Right atrium auricular region (tissue), 2 donors: Measurements from ENCODE around the gene RFESD. TPM values are rescaled to one million over a fixed set of nuclear protein-coding genes. Genes with fewer than 3 reads are reported as not detected.

Experiments
- DNase-seq: peaks from one replicate; pipeline ENCODE4 v3.0.0-alpha.2; 2019; ENCODE audit warnings: low spot score
- H3K27ac ChIP-seq, 2 donors: fragments of 200-600 bp; sonication (generic); 1 replicate in 1 of 2; 2 replicates in 1 of 2; pipeline ENCODE4 v1.5.1; 2016 to 2019
- H3K27me3 ChIP-seq, 2 donors: fragments of 200-600 bp; sonication (generic); one replicate each; pipeline versions ENCODE4 v1.5.1 to v1.6.0; 2017 to 2019
- H3K36me3 ChIP-seq: fragments of 200-600 bp; sonication (generic); one replicate; pipeline ENCODE4 v1.5.1; 2016
- H3K4me1 ChIP-seq, 2 donors: fragments of 200-600 bp; sonication (generic); one replicate each; pipeline versions ENCODE4 v1.5.1 to v1.6.0; 2017 to 2019
- H3K4me3 ChIP-seq, 2 donors: fragments of 200-600 bp; sonication (generic); 1 replicate in 1 of 2; 2 replicates in 1 of 2; pipeline ENCODE4 v1.5.1; 2017 to 2019; ENCODE audit warnings: mild to moderate bottlenecking in 1 of 2, moderate library complexity in 1 of 2
- H3K9me3 ChIP-seq, 2 donors: fragments of 200-600 bp; sonication (generic); one replicate each; pipeline ENCODE4 v1.5.1; 2019
- CTCF ChIP-seq, 2 donors: fragments of 200-600 bp; sonication (generic); IDR thresholded peaks; one replicate each; pipeline ENCODE4 v1.5.1; 2019; ENCODE audit warnings: antibody characterized with exemption in 2 of 2
- total RNA-seq, 2 donors: library from RNA; depleted of rRNA; stranded (reverse); fragments of >200 nt; gene quantifications; one replicate each; pipeline ENCODE4 v1.1.0, GENCODE V29; 2016

Gene RFESD
- total RNA-seq, 2 donors from 2014 or later = 1.9 to 2.5 TPM

GRCh38 chr5:95623706-95624105 is 22.9 kb upstream of the RFESD start:
- peaks cover 0 to 16% of the 10 kb centered on the region in 2 donors for H3K4me1 ChIP-seq
- DNase-seq = no peak
- H3K4me3 ChIP-seq = no peak overlapping the region
- no peaks in the 10 kb centered on the region for H3K9me3 ChIP-seq
- no peaks in the 10 kb centered on the region for H3K27me3 ChIP-seq
- no peaks in the 10 kb centered on the region for H3K36me3 ChIP-seq
- H3K27ac ChIP-seq = no peak overlapping the region
- no peak for TF ChIP-seq CTCF (IDR thresholded peaks at IDR 0.05)

- no peak overlapping the region for H3K27ac ChIP-seq
- no peak overlapping the region for H3K4me3 ChIP-seq
- H3K9me3 ChIP-seq = no peaks in the 10 kb centered on the region
- no peak for DNase-seq
- peaks cover 0 to 16% of the 10 kb centered on the region in 2 donors for H3K4me1 ChIP-seq
- no peaks in the 10 kb centered on the region for H3K36me3 ChIP-seq
- H3K27me3 ChIP-seq = no peaks in the 10 kb centered on the region
- no peak for TF ChIP-seq CTCF (IDR thresholded peaks at IDR 0.05)
Observed at GRCh38 chr5:95624368-95624767, 22.2 kb upstream of the RFESD start.

- no peak overlapping the region for H3K4me3 ChIP-seq
- no peak for TF ChIP-seq CTCF (IDR thresholded peaks at IDR 0.05)
- H3K27me3 ChIP-seq = no peaks in the 10 kb centered on the region
- DNase-seq = no peak
- no peak overlapping the region for H3K27ac ChIP-seq
- no peaks in the 10 kb centered on the region for H3K9me3 ChIP-seq
- no peaks in the 10 kb centered on the region for H3K36me3 ChIP-seq
- H3K4me1 ChIP-seq = peaks cover 0 to 6% of the 10 kb centered on the region in 2 donors
Observed at GRCh38 chr5:95626701-95627100, 19.9 kb upstream of the RFESD start.

- no peaks in the 10 kb centered on the region for H3K27me3 ChIP-seq
- peaks cover 0 to 11% of the 10 kb centered on the region in 2 donors for H3K4me1 ChIP-seq
- H3K4me3 ChIP-seq = no peak overlapping the region
- H3K27ac ChIP-seq = no peak overlapping the region
- no peak for DNase-seq
- H3K9me3 ChIP-seq = no peaks in the 10 kb centered on the region
- H3K36me3 ChIP-seq = no peaks in the 10 kb centered on the region
- no peak for TF ChIP-seq CTCF (IDR thresholded peaks at IDR 0.05)
Observed at GRCh38 chr5:95627971-95628810, 18.4 kb upstream of the RFESD start.

- Histone ChIP-seq H3K27me3 (no peaks in the 10 kb centered on the region), H3K9me3 (no peaks in the 10 kb centered on the region), H3K4me3 (no peak overlapping the region), H3K27ac (no peak overlapping the region), H3K36me3 (no peaks in the 10 kb centered on the region), H3K4me1 (peaks cover 0 to 11% of the 10 kb centered on the region in 2 donors)
- TF ChIP-seq CTCF (IDR thresholded peaks at IDR 0.05) = no peak
- no peak for DNase-seq
Observed at GRCh38 chr5:95628933-95629332, 17.6 kb upstream of the RFESD start.
